ENCODE measurements around the gene SMIM23.

DNA sequence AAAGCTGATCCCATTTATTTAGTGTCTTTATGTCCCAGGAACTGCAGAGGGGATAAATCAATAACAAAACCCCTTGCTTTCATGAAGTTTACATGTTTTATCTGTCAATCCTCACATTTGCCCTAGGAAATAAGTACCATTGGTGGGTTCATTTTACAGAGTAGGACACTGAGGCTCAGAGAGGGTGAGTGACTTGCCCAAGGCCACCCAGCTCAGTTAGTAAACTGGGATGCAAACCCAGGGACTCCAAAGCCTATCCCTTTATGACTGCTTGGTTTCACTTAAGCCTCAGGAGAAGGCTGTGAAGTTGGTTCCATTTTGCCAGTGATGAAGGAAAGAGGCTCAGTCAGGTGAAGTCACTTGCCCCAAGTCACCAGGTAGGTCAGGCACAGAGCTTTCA is 51.9 kb downstream of the SMIM23 start:
- TF ChIP-seq, protein P1, sequence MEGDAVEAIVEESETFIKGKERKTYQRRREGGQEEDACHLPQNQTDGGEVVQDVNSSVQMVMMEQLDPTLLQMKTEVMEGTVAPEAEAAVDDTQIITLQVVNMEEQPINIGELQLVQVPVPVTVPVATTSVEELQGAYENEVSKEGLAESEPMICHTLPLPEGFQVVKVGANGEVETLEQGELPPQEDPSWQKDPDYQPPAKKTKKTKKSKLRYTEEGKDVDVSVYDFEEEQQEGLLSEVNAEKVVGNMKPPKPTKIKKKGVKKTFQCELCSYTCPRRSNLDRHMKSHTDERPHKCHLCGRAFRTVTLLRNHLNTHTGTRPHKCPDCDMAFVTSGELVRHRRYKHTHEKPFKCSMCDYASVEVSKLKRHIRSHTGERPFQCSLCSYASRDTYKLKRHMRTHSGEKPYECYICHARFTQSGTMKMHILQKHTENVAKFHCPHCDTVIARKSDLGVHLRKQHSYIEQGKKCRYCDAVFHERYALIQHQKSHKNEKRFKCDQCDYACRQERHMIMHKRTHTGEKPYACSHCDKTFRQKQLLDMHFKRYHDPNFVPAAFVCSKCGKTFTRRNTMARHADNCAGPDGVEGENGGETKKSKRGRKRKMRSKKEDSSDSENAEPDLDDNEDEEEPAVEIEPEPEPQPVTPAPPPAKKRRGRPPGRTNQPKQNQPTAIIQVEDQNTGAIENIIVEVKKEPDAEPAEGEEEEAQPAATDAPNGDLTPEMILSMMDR (conservative IDR thresholded peaks at IDR 0.05; ENCODE audit: low read depth, low read length), result no peak
- no peak for TF ChIP-seq EZH2 (IDR thresholded peaks at IDR 0.05; ENCODE audit: borderline replicate concordance, low read depth, low read length, poor library complexity, severe bottlenecking)

Data from A673 (cell line).